Cardiac fibroblast (primary cell): ENCODE results near the gene DOK5.
A peak's percentile ranks its signal among the peaks of the same experiment; 100 is the strongest.

Experiments used
- DNase-seq, 2 donors: peaks; one replicate each; pipeline versions ENCODE4 v3.0.0 to v3.0.0-alpha.2; 2010; ENCODE audit warnings: low read depth in 2 of 2
- H3K4me3 ChIP-seq, 2 donors: replicated peaks in 1 of 2; 1 replicate in 1 of 2; 2 replicates in 1 of 2; pipeline ENCODE4 v1.5.1; 2011; ENCODE audit warnings: low read depth in 2 of 2, low read length in 2 of 2, mild to moderate bottlenecking in 2 of 2, moderate library complexity in 1 of 2
- CTCF ChIP-seq: IDR thresholded peaks from one replicate; pipeline ENCODE4 v1.5.1; 2011; ENCODE audit warnings: low read depth, mild to moderate bottlenecking, low read length, inconsistent platforms

DOK5 gene

GRCh38 chr20:54524849-54525248 is 49.5 kb downstream of the DOK5 start:
- TF ChIP-seq CTCF, result no peak
- H3K4me3 ChIP-seq, result no peak overlapping the region
- DNase-seq, result no peak

GRCh38 chr20:54525916-54526590 is 50.7 kb downstream of the DOK5 start:
- peak in 1 of 2 donors; percentile 46 for DNase-seq
- no peak for TF ChIP-seq CTCF
- H3K4me3 ChIP-seq, result no peak overlapping the region

- H3K4me3 ChIP-seq, result no peak overlapping the region
- no peak for TF ChIP-seq CTCF
- peak in 1 of 2 donors; percentile 52 for DNase-seq
Observed at GRCh38 chr20:54526801-54527200, 51.4 kb downstream of the DOK5 start.

GRCh38 chr20:54532573-54532972 is 57.2 kb downstream of the DOK5 start:
- no peak for DNase-seq
- H3K4me3 ChIP-seq, result no peak overlapping the region
- no peak for TF ChIP-seq CTCF

GRCh38 chr20:54534101-54534500 is 58.7 kb downstream of the DOK5 start:
- DNase-seq, result no peak
- no peak for TF ChIP-seq CTCF

GRCh38 chr20:54535033-54535432 is 59.6 kb downstream of the DOK5 start:
- peak in 1 of 2 donors; percentile 46 for DNase-seq
- no peak for TF ChIP-seq CTCF
- no peak overlapping the region for H3K4me3 ChIP-seq

More at GRCh38 chr20:54534101-54534500, 58.7 kb downstream of the DOK5 start:
- H3K4me3 ChIP-seq, result no peak overlapping the region

GRCh38 chr20:54535746-54536145 is 60.4 kb downstream of the DOK5 start:
- no peak overlapping the region for H3K4me3 ChIP-seq
- no peak for TF ChIP-seq CTCF
- DNase-seq, result no peak
